Mucosa of descending colon (tissue), 3 donors: Measurements from ENCODE around the gene DLGAP1. TPM values are rescaled to one million over a fixed set of nuclear protein-coding genes. Genes with fewer than 3 reads are reported as not detected.
"Not testable (repeated sequence)": the region's sequence is repeated elsewhere in the genome, so short reads cannot be mapped to it uniquely, and the experiment has no call there.

Experiments used
- ATAC-seq: fragments of 200-7000 bp; cut with Tn5 transposase; one replicate; pipeline ENCODE4 v1.9.1; 2020; ENCODE audit warnings: mild to moderate bottlenecking, moderate library complexity
- DNase-seq, 3 donors: peaks; one replicate each; pipeline ENCODE4 v3.0.0-alpha.2; 2020
- H3K36me3 ChIP-seq: fragments of 200-600 bp; one replicate; pipeline ENCODE4 v1.8.0; 2021; ENCODE audit warnings: low read depth, mild to moderate bottlenecking
- H3K4me1 ChIP-seq: fragments of 200-600 bp; one replicate; pipeline ENCODE4 v1.8.0; 2021; ENCODE audit warnings: low read depth, mild to moderate bottlenecking
- H3K4me3 ChIP-seq: fragments of 200-600 bp; one replicate; pipeline ENCODE4 v1.8.0; 2021; ENCODE audit warnings: mild to moderate bottlenecking
- H3K9me3 ChIP-seq: fragments of 200-600 bp; one replicate; pipeline ENCODE4 v1.8.0; 2021; ENCODE audit warnings: mild to moderate bottlenecking
- intact Hi-C, 2 donors: fragments of 100-400 bp; cut with DNase I in 1 of 2; cut with micrococcal nuclease in 1 of 2; formaldehyde crosslinking; loops; one replicate each; pipeline versions ENCODE4 v1.11.0 to v1.11.1; 2022; cut with DNase I, micrococcal nuclease
- total RNA-seq, 3 donors: library from RNA; stranded (reverse); fragmentation: NEBNext Ultra II Directional in 2 of 3; extraction: Animal tissue kit (Norgen Biotek cat#: 25700) in 2 of 3; gene quantifications; one replicate each; pipeline versions ENCODE4 v1.2.1 to v1.2.4, GENCODE V29; 2021 to 2023
- TF ChIP-seq, protein P1 (sequence below): fragments of 200-600 bp; IDR thresholded peaks from one replicate; pipeline ENCODE4 v1.8.0; 2022; ENCODE audit warnings: antibody characterized with exemption, mild to moderate bottlenecking
- donor health status: DM: no; HTN: no; CAD: no; lungs with moderate emphysema.
- donor health status: DM: no; HTN: no; CAD: no.
- donor health status: DM: no; HTN: yes; CAD: no.

Gene DLGAP1
- total RNA-seq, 3 donors from 2014 or later = 0.46 to 6.8 (median 4.1) TPM

GRCh38 chr18:4035521-4035920, 419.6 kb downstream of the DLGAP1 start:
- Histone ChIP-seq H3K4me3 (no peak overlapping the region), H3K36me3 (no peaks in the 10 kb centered on the region), H3K9me3 (no peaks in the 10 kb centered on the region), H3K4me1 (no peaks in the 10 kb centered on the region)
- DNase-seq (no peak), ATAC-seq (no peak)
- intact Hi-C loops = no loop called here
- TF ChIP-seq, protein P1, sequence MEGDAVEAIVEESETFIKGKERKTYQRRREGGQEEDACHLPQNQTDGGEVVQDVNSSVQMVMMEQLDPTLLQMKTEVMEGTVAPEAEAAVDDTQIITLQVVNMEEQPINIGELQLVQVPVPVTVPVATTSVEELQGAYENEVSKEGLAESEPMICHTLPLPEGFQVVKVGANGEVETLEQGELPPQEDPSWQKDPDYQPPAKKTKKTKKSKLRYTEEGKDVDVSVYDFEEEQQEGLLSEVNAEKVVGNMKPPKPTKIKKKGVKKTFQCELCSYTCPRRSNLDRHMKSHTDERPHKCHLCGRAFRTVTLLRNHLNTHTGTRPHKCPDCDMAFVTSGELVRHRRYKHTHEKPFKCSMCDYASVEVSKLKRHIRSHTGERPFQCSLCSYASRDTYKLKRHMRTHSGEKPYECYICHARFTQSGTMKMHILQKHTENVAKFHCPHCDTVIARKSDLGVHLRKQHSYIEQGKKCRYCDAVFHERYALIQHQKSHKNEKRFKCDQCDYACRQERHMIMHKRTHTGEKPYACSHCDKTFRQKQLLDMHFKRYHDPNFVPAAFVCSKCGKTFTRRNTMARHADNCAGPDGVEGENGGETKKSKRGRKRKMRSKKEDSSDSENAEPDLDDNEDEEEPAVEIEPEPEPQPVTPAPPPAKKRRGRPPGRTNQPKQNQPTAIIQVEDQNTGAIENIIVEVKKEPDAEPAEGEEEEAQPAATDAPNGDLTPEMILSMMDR = no peak

DNA sequence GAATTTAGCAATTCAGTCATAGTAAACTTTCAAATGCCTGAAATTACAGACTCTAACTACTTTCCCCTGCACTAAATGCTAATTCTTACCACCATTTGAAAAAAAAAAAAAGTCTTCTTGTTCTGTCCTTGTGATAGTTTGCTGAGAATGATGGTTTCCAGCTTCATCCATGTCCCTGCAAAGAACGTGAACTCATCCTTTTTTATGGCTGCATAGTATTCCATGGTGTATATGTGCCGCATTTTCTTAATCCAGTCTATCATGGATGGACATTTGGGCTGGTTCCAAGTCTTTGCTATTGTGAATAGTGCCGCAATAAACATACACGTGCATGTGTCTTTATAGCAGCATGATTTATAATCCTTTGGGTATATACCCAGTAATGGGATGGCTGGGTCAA, 420.3 kb downstream of the DLGAP1 start:
- ATAC-seq, H3K36me3 ChIP-seq, H3K9me3 ChIP-seq, H3K4me3 ChIP-seq, DNase-seq, H3K4me1 ChIP-seq, intact Hi-C loops: not testable (repeated sequence)

DNA sequence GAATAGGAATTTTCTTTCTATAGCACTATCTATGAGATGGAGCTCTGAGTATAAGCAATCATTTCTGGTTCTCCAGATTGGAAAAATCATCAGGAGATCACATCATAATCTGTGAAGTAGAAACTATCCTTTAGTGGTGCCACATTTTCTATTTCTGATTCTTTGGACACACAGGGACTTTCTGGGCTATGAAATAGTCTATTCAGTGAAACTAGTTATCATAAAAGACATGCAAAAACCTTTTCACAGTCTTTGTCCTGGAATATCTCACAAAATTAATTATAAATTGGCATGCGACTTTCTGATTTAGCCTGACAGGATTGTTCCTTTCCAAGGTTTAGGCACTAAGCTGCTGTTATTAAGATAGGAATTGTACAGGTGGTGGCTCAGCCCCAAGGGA, 428.6 kb downstream of the DLGAP1 start:
- intact Hi-C loops = no loop called here
- Histone ChIP-seq H3K9me3 (no peaks in the 10 kb centered on the region), H3K36me3 (no peaks in the 10 kb centered on the region), H3K4me3 (no peak overlapping the region), H3K4me1 (no peaks in the 10 kb centered on the region)
- DNase-seq (no peak), ATAC-seq (no peak)
- TF ChIP-seq, protein P1 = no peak

- TF ChIP-seq, protein P1 = no peak
- Histone ChIP-seq H3K4me3 (no peak overlapping the region), H3K4me1 (no peaks in the 10 kb centered on the region), H3K36me3 (no peaks in the 10 kb centered on the region), H3K9me3 (no peaks in the 10 kb centered on the region)
- intact Hi-C loops = no loop called here
- DNase-seq = no peak
- no peak for ATAC-seq
These were observed 430.4 kb downstream of the DLGAP1 start for GRCh38 chr18:4024702-4025101.

GRCh38 chr18:4022749-4023148, 432.4 kb downstream of the DLGAP1 start:
- H3K36me3 ChIP-seq, DNase-seq, H3K4me3 ChIP-seq, intact Hi-C loops, H3K4me1 ChIP-seq, ATAC-seq, H3K9me3 ChIP-seq: not testable (repeated sequence)

GRCh38 chr18:4020026-4020425, 435.1 kb downstream of the DLGAP1 start:
- intact Hi-C loops = no loop called here
- no peak for DNase-seq
- TF ChIP-seq, protein P1 = no peak
- H3K4me3 ChIP-seq = no peak overlapping the region
- H3K4me1 ChIP-seq = no peaks in the 10 kb centered on the region
- no peak for ATAC-seq
- no peaks in the 10 kb centered on the region for H3K36me3 ChIP-seq
- no peaks in the 10 kb centered on the region for H3K9me3 ChIP-seq

GRCh38 chr18:4017480-4017879, 437.6 kb downstream of the DLGAP1 start:
- H3K9me3 ChIP-seq = no peaks in the 10 kb centered on the region
- no peaks in the 10 kb centered on the region for H3K4me1 ChIP-seq
- no peak overlapping the region for H3K4me3 ChIP-seq
- H3K36me3 ChIP-seq = no peaks in the 10 kb centered on the region
- no peak for DNase-seq
- TF ChIP-seq, protein P1 = no peak
- peak; percentile 34 for ATAC-seq
- intact Hi-C loops = no loop called here
